ENCODE results near the gene VWA8.

- no peak for TF ChIP-seq CTCF (IDR thresholded peaks at IDR 0.05)
- no peak for TF ChIP-seq EP300 (IDR thresholded peaks at IDR 0.05)
Measured at GRCh38 chr13:41944229-41944628, 16.7 kb downstream of the VWA8 start.
